CD1c-positive myeloid dendritic cell (primary cell): ENCODE measurements around the gene MPDZ.

ENCODE experiments used
- DNase-seq: peaks from one replicate; pipeline ENCODE4 v3.0.0-alpha.2; 2016; ENCODE audit errors: extremely low spot score

MPDZ gene

GRCh38 chr9:13137426-13137825 lies 142.1 kb downstream of the MPDZ start:
- DNase-seq = no peak

GRCh38 chr9:13131991-13132390 lies 147.5 kb downstream of the MPDZ start:
- DNase-seq = no peak

- DNase-seq = no peak
These were observed 148.1 kb downstream of the MPDZ start for GRCh38 chr9:13131416-13131815.

- no peak for DNase-seq
These were observed 151.1 kb downstream of the MPDZ start for GRCh38 chr9:13128266-13128860.

GRCh38 chr9:13127131-13127530 lies 152.4 kb downstream of the MPDZ start:
- no peak for DNase-seq

- no peak for DNase-seq
These were observed 154.2 kb downstream of the MPDZ start for GRCh38 chr9:13125261-13125660.

- DNase-seq = no peak
These were observed 156.6 kb downstream of the MPDZ start for GRCh38 chr9:13122756-13123369.

- DNase-seq = no peak
These were observed 161.2 kb downstream of the MPDZ start for GRCh38 chr9:13118313-13118712.

- no peak for DNase-seq
These were observed 163.2 kb downstream of the MPDZ start for GRCh38 chr9:13116292-13116691.

GRCh38 chr9:13113751-13114150 lies 165.7 kb downstream of the MPDZ start:
- no peak for DNase-seq

GRCh38 chr9:13113216-13113615 lies 166.3 kb downstream of the MPDZ start:
- no peak for DNase-seq

GRCh38 chr9:13111778-13112177 lies 167.7 kb downstream of the MPDZ start:
- no peak for DNase-seq

GRCh38 chr9:13110766-13111417 lies 168.6 kb downstream of the MPDZ start:
- DNase-seq = no peak

GRCh38 chr9:13109781-13110180 lies 169.7 kb downstream of the MPDZ start:
- DNase-seq = no peak

GRCh38 chr9:13107008-13107407 lies 172.5 kb downstream of the MPDZ start:
- no peak for DNase-seq

GRCh38 chr9:13100914-13101572 lies 178.4 kb downstream of the MPDZ start:
- no peak for DNase-seq

- no peak for DNase-seq
These were observed 184.4 kb downstream of the MPDZ start for GRCh38 chr9:13095056-13095455.

GRCh38 chr9:13090628-13091027 lies 188.9 kb downstream of the MPDZ start:
- DNase-seq = no peak

GRCh38 chr9:13089666-13090065 lies 189.8 kb downstream of the MPDZ start:
- DNase-seq = no peak

- DNase-seq = peak; percentile 17
These were observed 190.6 kb downstream of the MPDZ start for GRCh38 chr9:13088720-13089427.

GRCh38 chr9:13083963-13084528 lies 195.4 kb downstream of the MPDZ start:
- no peak for DNase-seq

- DNase-seq = no peak
These were observed 196.1 kb downstream of the MPDZ start for GRCh38 chr9:13083366-13083765.
